8988T (cell line): ENCODE results near the gene EPB41L2.

Source experiments
- DNase-seq: peaks from one replicate; pipeline ENCODE4 v3.0.0; 2011

Gene EPB41L2

DNA sequence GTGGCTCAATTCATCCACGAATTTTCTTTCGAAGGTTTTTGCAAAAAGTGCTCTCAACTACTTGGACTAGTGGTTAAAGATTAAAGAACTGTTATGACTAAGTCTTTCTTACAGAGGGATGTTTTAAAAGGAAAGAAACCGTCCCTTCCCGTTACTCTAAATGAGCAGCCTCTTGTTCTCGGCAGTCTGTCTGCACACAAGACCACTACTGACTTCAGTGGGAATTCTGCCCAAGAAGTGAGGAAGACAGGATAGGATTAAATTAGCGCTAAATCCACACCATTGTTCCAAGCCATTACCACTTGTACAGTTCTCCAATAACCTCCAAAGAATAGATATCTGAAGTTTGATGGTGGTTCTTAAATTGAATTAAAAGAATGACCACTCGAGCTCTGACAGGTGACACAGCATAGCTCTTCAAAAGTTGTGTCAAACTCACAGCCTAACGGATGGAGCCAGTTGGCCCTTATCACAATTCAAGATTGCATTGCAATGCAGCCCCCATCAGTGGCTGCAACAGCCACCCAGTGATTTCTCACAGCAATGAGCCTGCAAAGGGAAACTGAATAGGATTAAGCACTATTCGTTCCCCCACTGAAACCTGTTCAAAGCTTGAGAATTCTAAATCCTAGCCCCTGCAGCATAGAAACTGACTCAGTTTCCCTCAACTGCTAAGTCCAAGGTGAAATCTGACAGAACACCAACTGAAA lies 1.8 kb downstream of the EPB41L2 start:
- DNase-seq = no peak

DNA sequence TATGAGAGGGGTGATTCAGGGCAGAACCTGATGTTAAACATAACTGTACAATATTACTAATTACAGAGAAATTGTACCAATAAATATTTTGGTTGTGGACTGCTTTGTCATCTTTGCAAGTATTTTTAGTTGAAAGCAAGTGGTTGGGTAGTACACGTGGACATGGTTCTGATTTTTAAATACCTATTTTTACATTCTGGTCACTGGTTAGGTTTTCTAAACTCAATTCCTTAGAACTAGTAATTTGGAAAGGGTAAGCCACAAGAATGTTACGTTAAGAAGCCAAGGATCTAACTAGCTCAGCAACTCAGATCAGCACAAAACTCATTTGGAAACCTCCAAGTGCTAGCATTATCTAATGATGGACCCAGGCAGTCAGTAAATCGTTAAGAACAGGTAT lies 2.7 kb downstream of the EPB41L2 start:
- DNase-seq = no peak

DNA sequence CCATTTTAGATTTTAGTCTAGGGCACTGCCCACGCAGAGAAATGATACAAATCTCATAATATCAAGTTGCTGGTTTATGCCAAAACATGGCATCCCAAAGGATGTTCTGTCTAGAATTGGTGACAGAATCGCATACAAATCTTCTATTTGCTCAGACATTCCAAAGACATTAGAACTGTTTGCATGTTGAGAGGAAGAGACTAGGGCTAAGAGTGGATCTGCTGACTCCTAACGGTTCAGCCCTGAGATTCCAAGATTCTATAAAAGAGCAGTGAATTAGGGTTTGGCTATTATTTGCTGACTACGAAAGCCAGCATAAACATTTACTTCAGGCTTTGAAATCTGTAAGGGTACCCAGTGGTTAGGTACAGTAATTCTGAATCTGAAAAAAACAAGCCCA lies 3.6 kb downstream of the EPB41L2 start:
- DNase-seq = no peak

- no peak for DNase-seq
Measured at GRCh38 chr6:131058236-131058635, 4.8 kb downstream of the EPB41L2 start.

- no peak for DNase-seq
Measured at GRCh38 chr6:131054392-131055250, 8.4 kb downstream of the EPB41L2 start.

- DNase-seq = no peak
Measured at GRCh38 chr6:131053546-131054240, 9.4 kb downstream of the EPB41L2 start.

GRCh38 chr6:131052181-131052580 lies 10.9 kb downstream of the EPB41L2 start:
- DNase-seq = no peak

DNA sequence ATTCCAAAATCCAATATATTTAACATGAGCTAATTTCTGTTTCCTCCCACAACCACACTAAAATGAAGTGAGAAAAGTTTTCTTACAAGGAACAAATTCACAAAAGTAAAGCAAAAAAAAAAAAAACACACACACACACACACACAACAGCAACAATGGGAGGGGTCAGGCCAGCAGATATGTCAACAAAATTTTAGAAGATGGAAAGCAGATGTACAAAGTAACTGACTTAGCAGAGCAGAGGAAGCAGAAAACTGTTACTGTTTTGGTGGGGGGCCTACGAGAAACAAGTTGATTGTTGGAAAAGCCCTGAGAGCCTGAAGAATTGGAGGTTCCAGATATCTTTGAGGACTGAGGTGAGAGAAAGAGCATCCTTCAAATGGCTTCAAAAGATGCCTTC lies 11.7 kb downstream of the EPB41L2 start:
- no peak for DNase-seq

- no peak for DNase-seq
Measured at GRCh38 chr6:131049608-131050007, 13.4 kb downstream of the EPB41L2 start.

DNA sequence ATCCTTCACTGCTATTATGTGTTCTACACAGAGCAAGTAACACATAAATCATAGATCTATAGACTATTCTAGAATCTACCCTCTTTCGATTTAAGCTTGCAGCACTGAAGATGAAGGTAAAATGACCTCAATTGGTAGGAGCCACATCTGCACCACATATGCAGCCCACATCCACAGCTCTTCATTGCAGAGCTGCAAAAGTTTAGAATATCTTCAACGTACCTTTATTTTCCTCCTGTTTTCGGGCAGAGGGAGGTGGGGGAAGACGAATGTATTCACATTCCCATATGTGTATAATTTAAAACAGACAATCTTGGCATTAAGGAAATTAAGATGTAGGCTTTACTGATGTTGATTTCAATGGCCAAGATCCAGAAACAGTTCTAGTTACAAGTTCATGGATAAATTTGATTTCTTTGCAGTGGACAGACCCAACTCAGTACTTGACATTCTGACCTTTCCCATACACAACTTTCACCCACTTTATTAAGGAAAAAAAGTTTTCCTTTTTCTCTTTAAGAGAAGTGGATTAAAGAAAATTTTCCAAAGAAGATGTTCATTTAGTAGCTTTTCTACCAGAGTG lies 14.0 kb downstream of the EPB41L2 start:
- no peak for DNase-seq

GRCh38 chr6:131048459-131048858 lies 14.6 kb downstream of the EPB41L2 start:
- no peak for DNase-seq

GRCh38 chr6:131045139-131045538 lies 17.9 kb downstream of the EPB41L2 start:
- no peak for DNase-seq

GRCh38 chr6:131043902-131044447 lies 19.1 kb downstream of the EPB41L2 start:
- no peak for DNase-seq

- no peak for DNase-seq
Measured at GRCh38 chr6:131042664-131043063, 20.4 kb downstream of the EPB41L2 start.

- DNase-seq = no peak
Measured at GRCh38 chr6:131041814-131042213, 21.2 kb downstream of the EPB41L2 start.

GRCh38 chr6:131040866-131041265 lies 22.2 kb downstream of the EPB41L2 start:
- no peak for DNase-seq

- no peak for DNase-seq
Measured at GRCh38 chr6:131039345-131039680, 23.7 kb downstream of the EPB41L2 start.

DNA sequence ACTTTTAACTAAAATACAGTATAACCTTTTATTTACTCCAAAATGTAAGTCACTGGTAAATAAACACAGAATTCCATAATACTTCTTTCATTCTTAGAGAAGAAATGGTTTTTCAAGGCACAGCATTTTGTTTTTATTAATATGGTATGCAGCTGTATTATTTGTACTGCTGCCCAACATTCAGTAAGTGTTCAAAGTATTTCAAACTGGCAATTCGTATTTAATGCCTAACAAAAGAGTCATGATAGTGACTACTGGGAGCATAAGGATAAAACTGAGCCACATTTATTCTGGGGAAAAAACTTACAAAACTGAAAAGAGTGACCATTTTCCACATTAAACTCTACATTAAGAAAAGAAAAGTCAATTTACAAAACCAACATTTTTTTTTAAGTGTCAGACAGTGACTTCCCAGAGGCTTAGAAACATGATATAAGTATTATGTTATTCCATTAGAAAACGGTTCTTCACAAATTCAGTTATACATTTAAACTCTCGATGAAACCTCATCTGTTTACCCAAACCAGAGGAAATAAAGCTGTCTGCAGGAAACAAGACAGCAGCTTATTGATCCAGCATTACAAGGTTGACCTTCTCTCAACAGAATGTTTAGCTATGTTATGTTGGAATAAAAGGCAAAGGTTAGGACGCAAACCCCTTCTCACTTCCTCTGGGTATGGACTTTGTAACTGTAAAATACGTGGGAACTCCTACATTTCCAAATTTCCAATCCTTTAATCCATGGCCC lies 24.3 kb downstream of the EPB41L2 start:
- no peak for DNase-seq

DNA sequence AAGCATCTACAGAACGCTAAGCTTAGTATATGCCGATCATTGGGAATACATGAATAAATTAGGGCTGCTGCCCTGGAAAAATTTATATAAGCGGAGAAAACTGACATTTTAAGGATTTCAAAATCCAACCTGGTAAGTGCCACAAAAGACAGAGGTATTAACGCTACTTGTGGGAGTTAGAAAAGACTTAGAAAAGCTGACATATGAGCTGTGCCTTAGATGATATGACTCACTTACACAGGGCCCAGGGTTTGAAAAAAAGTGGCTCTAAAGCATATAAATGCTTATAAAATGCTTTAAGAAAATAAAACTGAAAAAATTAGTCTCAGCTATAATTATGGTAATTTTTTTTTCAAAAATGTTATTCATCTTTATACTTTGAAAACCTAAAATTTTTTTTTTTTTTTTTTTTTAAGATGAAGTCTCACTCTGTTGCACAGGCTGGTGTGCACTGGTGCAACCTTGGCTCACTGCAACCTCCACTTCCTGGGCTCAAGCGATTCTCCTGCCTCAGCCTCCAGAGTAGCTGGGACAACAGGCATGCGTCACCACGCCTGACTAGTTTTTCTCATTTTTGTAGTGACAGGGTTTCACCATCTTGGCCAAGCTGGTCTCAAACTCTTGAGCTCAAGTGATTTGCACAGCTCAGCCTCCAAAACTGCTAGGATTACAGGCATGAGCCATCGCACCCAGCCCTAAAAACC lies 25.7 kb downstream of the EPB41L2 start:
- DNase-seq = no peak

GRCh38 chr6:131036601-131037000 lies 26.4 kb downstream of the EPB41L2 start:
- DNase-seq = no peak

GRCh38 chr6:131036143-131036542 lies 26.9 kb downstream of the EPB41L2 start:
- DNase-seq = no peak

- no peak for DNase-seq
Measured at GRCh38 chr6:131035582-131035981, 27.5 kb downstream of the EPB41L2 start.
